ENCODE results near the gene CHST11.

The CHST11 gene

DNA sequence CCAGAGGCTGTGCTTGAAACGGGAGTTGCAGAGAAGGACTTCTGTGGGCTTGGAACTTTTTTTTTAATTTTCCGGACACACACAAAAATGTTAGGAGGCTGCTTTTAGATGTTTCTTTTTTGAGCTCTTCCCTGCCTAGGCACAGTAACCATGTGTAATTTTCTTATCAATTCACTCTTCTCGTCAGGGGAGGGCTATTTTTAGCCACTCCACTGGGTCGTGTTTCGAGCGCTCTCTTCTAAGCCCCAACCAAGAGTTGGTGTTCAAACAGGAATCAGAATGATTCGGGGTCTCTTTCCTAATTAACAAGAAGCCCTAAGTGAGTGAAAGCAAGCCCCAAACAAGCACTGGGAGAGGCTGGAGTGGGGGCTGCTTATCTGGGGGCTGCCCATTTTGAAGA, 162.6 kb downstream of the CHST11 start:
- ATAC-seq (no peak), DNase-seq (ENCODE audit: low spot score in 2 of 2) (no peak)
- H3K4me1 Mint-ChIP-seq, result peaks cover 32% of the 10 kb centered on the region
- peaks cover 10% of the 10 kb centered on the region for H3K36me3 Mint-ChIP-seq
- H3K4me3 Mint-ChIP-seq, result no peak overlapping the region
- H3K9me3 Mint-ChIP-seq, result no peaks in the 10 kb centered on the region
- peak overlapping the region; percentile 52 for H3K27ac Mint-ChIP-seq

DNA sequence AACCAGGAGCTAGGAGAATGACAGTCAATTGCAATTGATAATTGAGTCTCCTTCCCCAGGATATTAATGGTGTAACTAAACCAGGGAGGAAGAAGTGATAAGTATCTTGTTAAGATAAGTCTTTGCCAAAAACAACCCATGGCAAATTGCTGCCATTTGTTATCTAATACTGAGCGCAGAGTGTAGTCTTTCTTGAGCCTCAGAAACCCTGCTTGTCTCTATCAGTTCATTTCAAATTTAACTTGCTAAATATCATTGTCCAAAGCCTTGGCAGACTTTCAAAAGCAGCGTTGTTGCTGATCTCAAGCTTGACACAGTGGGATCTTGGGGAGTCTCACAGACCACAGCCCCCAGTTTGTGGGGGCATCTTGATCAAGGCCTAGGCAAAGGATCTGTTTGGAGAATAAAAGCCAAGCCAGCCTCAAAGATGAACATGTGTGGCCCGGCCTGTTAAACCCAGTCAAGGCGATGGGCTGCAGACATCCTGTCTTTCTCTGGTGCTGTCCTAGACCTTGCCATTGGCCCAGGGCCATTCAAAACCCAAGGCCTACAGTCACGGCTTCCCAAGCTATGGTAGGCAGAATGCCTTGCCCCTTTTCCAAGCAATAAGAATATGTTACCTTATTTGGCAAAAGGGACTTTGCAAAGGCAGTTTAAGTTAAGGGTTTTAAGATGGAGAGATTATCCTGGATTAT, 164.2 kb downstream of the CHST11 start:
- peaks cover 10% of the 10 kb centered on the region for H3K36me3 Mint-ChIP-seq
- ATAC-seq, result no peak
- H3K27ac Mint-ChIP-seq, result no peak overlapping the region
- DNase-seq (ENCODE audit: low spot score in 2 of 2), result no peak
- H3K4me3 Mint-ChIP-seq, result no peak overlapping the region
- H3K4me1 Mint-ChIP-seq, result peaks cover 34% of the 10 kb centered on the region
- H3K9me3 Mint-ChIP-seq, result no peaks in the 10 kb centered on the region

GRCh38 chr12:104622928-104623327, 166.2 kb downstream of the CHST11 start:
- ATAC-seq (no peak), DNase-seq (ENCODE audit: low spot score in 2 of 2) (no peak)
- no peak overlapping the region for H3K4me3 Mint-ChIP-seq
- H3K27ac Mint-ChIP-seq, result peak overlapping the region; percentile 23
- peaks cover 46% of the 10 kb centered on the region for H3K4me1 Mint-ChIP-seq
- H3K36me3 Mint-ChIP-seq, result peaks cover 12% of the 10 kb centered on the region
- H3K9me3 Mint-ChIP-seq, result no peaks in the 10 kb centered on the region

GRCh38 chr12:104623883-104624282, 167.1 kb downstream of the CHST11 start:
- no peaks in the 10 kb centered on the region for H3K9me3 Mint-ChIP-seq
- DNase-seq (ENCODE audit: low spot score in 2 of 2) (no peak), ATAC-seq (no peak)
- peaks cover 56% of the 10 kb centered on the region for H3K4me1 Mint-ChIP-seq
- H3K36me3 Mint-ChIP-seq, result peaks cover 16% of the 10 kb centered on the region
- no peak overlapping the region for H3K4me3 Mint-ChIP-seq
- peak overlapping the region; percentile 74 for H3K27ac Mint-ChIP-seq

GRCh38 chr12:104624529-104624928, 167.8 kb downstream of the CHST11 start:
- peaks cover 17% of the 10 kb centered on the region for H3K36me3 Mint-ChIP-seq
- peaks cover 58% of the 10 kb centered on the region for H3K4me1 Mint-ChIP-seq
- H3K9me3 Mint-ChIP-seq, result no peaks in the 10 kb centered on the region
- peak overlapping the region; percentile 74 for H3K27ac Mint-ChIP-seq
- DNase-seq (ENCODE audit: low spot score in 2 of 2) (no peak), ATAC-seq (no peak)
- H3K4me3 Mint-ChIP-seq, result no peak overlapping the region

- DNase-seq (ENCODE audit: low spot score in 2 of 2), result no peak
- Mint-ChIP-seq H3K4me1 (peaks cover 68% of the 10 kb centered on the region), H3K9me3 (no peaks in the 10 kb centered on the region), H3K4me3 (no peak overlapping the region), H3K27ac (peak overlapping the region; percentile 26), H3K36me3 (peaks cover 26% of the 10 kb centered on the region)
- no peak for ATAC-seq
These were observed 169.5 kb downstream of the CHST11 start for GRCh38 chr12:104626069-104626837.

- Mint-ChIP-seq H3K9me3 (no peaks in the 10 kb centered on the region), H3K4me3 (no peak overlapping the region), H3K27ac (peak overlapping the region; percentile 70), H3K36me3 (peaks cover 26% of the 10 kb centered on the region), H3K4me1 (peaks cover 74% of the 10 kb centered on the region)
- DNase-seq (ENCODE audit: low spot score in 2 of 2), result no peak
- no peak for ATAC-seq
These were observed 170.7 kb downstream of the CHST11 start for GRCh38 chr12:104627231-104627989.

GRCh38 chr12:104627990-104628830, 171.5 kb downstream of the CHST11 start:
- Mint-ChIP-seq H3K36me3 (peaks cover 32% of the 10 kb centered on the region), H3K9me3 (no peaks in the 10 kb centered on the region), H3K4me1 (peaks cover 78% of the 10 kb centered on the region), H3K27ac (peak overlapping the region; percentile 70), H3K4me3 (no peak overlapping the region)
- DNase-seq (ENCODE audit: low spot score in 2 of 2) (no peak), ATAC-seq (no peak)

GRCh38 chr12:104628831-104629135, 172.0 kb downstream of the CHST11 start:
- Mint-ChIP-seq H3K36me3 (peaks cover 30% of the 10 kb centered on the region), H3K27ac (peak overlapping the region; percentile 70), H3K4me3 (no peak overlapping the region), H3K9me3 (no peaks in the 10 kb centered on the region), H3K4me1 (peaks cover 76% of the 10 kb centered on the region)
- no peak for DNase-seq (ENCODE audit: low spot score in 2 of 2)
- no peak for ATAC-seq

- DNase-seq (ENCODE audit: low spot score in 2 of 2) (no peak), ATAC-seq (no peak)
- H3K4me1 Mint-ChIP-seq, result peaks cover 79% of the 10 kb centered on the region
- H3K27ac Mint-ChIP-seq, result peak overlapping the region; percentile 57
- H3K36me3 Mint-ChIP-seq, result peaks cover 27% of the 10 kb centered on the region
- no peaks in the 10 kb centered on the region for H3K9me3 Mint-ChIP-seq
- no peak overlapping the region for H3K4me3 Mint-ChIP-seq
These were observed 173.5 kb downstream of the CHST11 start for GRCh38 chr12:104630230-104630670.

- Mint-ChIP-seq H3K27ac (no peak overlapping the region), H3K4me3 (no peak overlapping the region), H3K9me3 (no peaks in the 10 kb centered on the region), H3K36me3 (peaks cover 36% of the 10 kb centered on the region), H3K4me1 (peaks cover 80% of the 10 kb centered on the region)
- no peak for DNase-seq (ENCODE audit: low spot score in 2 of 2)
- ATAC-seq, result no peak
These were observed 175.1 kb downstream of the CHST11 start for GRCh38 chr12:104631867-104632266.

DNA sequence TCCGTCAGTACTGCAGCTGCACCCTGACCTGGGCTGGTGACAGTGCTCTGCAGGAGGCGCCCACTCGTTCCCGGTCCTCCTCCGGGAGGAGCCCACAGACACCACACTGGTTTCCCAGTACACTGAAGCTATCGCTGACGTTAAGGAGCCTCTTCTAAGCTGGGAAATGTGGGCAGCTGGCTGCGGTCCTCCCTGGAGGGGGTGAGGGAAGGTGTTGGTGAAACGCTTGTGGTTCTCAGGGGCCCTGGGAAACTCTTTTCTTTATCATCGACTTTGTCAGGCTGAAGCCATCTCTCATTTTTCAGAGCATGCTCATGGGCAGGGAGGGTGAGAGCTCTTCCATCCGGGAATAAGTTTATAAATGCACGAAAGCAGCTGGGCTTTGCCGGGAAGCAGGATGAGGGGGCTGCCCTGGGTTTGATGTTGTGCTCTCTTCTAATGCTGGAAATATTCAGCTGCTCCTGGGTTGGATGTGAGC, 176.0 kb downstream of the CHST11 start:
- peak; percentile 65 for ATAC-seq
- peak overlapping the region; percentile 30 for H3K4me3 Mint-ChIP-seq
- peak in 1 of 2 donors; percentile 9 for DNase-seq (ENCODE audit: low spot score in 2 of 2)
- H3K27ac Mint-ChIP-seq, result peak overlapping the region; percentile 60
- H3K36me3 Mint-ChIP-seq, result peaks cover 38% of the 10 kb centered on the region
- no peaks in the 10 kb centered on the region for H3K9me3 Mint-ChIP-seq
- peaks cover 76% of the 10 kb centered on the region for H3K4me1 Mint-ChIP-seq

DNA sequence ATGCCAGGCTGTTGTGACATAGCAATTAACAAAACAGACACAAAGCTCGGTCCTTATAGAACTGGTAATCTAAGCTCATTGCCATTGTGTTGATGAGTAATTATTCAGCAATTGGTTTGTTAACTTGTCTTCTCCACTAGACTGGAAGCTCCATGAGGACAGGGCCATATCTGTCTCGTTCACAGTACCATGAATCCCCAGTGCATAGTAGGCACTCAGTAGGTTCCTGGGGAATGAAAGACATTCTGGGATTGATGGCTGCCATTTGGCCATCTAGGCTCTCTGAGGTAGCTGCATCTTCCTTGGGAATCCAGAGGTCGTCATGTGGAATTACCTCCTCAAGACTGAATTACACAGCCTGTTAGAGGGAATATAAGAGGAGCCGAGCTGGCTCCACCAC, 177.3 kb downstream of the CHST11 start:
- Mint-ChIP-seq H3K4me1 (peaks cover 76% of the 10 kb centered on the region), H3K27ac (peak overlapping the region; percentile 82), H3K4me3 (no peak overlapping the region), H3K36me3 (peaks cover 30% of the 10 kb centered on the region), H3K9me3 (no peaks in the 10 kb centered on the region)
- DNase-seq (ENCODE audit: low spot score in 2 of 2) (no peak), ATAC-seq (no peak)

GRCh38 chr12:104634852-104635251, 178.1 kb downstream of the CHST11 start:
- H3K9me3 Mint-ChIP-seq, result no peaks in the 10 kb centered on the region
- H3K4me1 Mint-ChIP-seq, result peaks cover 84% of the 10 kb centered on the region
- peaks cover 30% of the 10 kb centered on the region for H3K36me3 Mint-ChIP-seq
- ATAC-seq, result no peak
- DNase-seq (ENCODE audit: low spot score in 2 of 2), result no peak
- H3K4me3 Mint-ChIP-seq, result no peak overlapping the region
- no peak overlapping the region for H3K27ac Mint-ChIP-seq
